Liver (tissue), 9 donors: ENCODE data around the gene SURF1. TPM values are rescaled to one million over a fixed set of nuclear protein-coding genes. Genes with fewer than 3 reads are reported as not detected.
"Not testable (repeated sequence)": the region's sequence is repeated elsewhere in the genome, so short reads cannot be mapped to it uniquely, and the experiment has no call there.

Experiments
- DNase-seq: peaks from one replicate; pipeline ENCODE4 v3.0.0-alpha.2; 2017; ENCODE audit warnings: low spot score
- H3K27ac ChIP-seq, 2 donors: one replicate each; pipeline ENCODE4 v1.7.0; 2013; ENCODE audit warnings: inconsistent platforms in 2 of 2, low read length in 2 of 2, control low read depth in 1 of 2, low read depth in 1 of 2, mild to moderate bottlenecking in 1 of 2
- H3K27me3 ChIP-seq, 4 donors: one replicate each; pipeline versions ENCODE4 v1.6.1 to v1.7.0; 2013; ENCODE audit warnings: low read length in 3 of 4, inconsistent platforms in 1 of 4, mild to moderate bottlenecking in 1 of 4, moderate library complexity in 1 of 4; ENCODE audit not compliant: control insufficient read depth in 4 of 4, insufficient read depth in 4 of 4
- H3K36me3 ChIP-seq, 4 donors: one replicate each; pipeline versions ENCODE4 v1.6.1 to v1.7.0; 2013; ENCODE audit warnings: low read length in 3 of 4, mild to moderate bottlenecking in 3 of 4, low read depth in 1 of 4, moderate library complexity in 1 of 4; ENCODE audit not compliant: control insufficient read depth in 4 of 4, insufficient read depth in 3 of 4
- H3K4me1 ChIP-seq, 4 donors: one replicate each; pipeline versions ENCODE4 v1.6.1 to v1.7.0; 2013; ENCODE audit warnings: low read length in 3 of 4, mild to moderate bottlenecking in 3 of 4, moderate library complexity in 1 of 4; ENCODE audit not compliant: control insufficient read depth in 4 of 4, insufficient read depth in 4 of 4
- H3K4me3 ChIP-seq, 3 donors: one replicate each; pipeline versions ENCODE4 v1.6.1 to v1.7.0; 2013; ENCODE audit warnings: low read length in 3 of 3, control low read depth in 1 of 3, low read depth in 1 of 3, mild to moderate bottlenecking in 1 of 3
- H3K9ac ChIP-seq, 2 donors: one replicate each; pipeline ENCODE4 v1.7.0; 2013; ENCODE audit warnings: low read length in 2 of 2, mild to moderate bottlenecking in 2 of 2, moderate library complexity in 2 of 2, control low read depth in 1 of 2, low read depth in 1 of 2
- H3K9me3 ChIP-seq, 4 donors: one replicate each; pipeline versions ENCODE4 v1.6.1 to v1.7.0; 2013; ENCODE audit warnings: low read length in 3 of 4; ENCODE audit not compliant: control insufficient read depth in 4 of 4
- CTCF ChIP-seq: fragments of 150-350 bp; IDR thresholded peaks from 2 replicates; pipeline ENCODE4 v1.5.1; 2017; ENCODE audit warnings: improper control_type of control experiment, low read depth, low read length; ENCODE audit not compliant: missing input control
- EGR1 ChIP-seq, 2 donors: IDR thresholded peaks; 2 replicates each; pipeline ENCODE4 v1.6.1; 2016 to 2018; ENCODE audit warnings: antibody characterized with exemption in 2 of 2, low read depth in 2 of 2
- FOXA1 ChIP-seq: IDR thresholded peaks from 2 replicates; pipeline ENCODE4 v1.6.1; 2016; ENCODE audit warnings: antibody characterized with exemption
- FOXA2 ChIP-seq: IDR thresholded peaks from 2 replicates; pipeline ENCODE4 v1.6.1; 2016; ENCODE audit warnings: antibody characterized with exemption
- GABPA ChIP-seq, 2 donors: IDR thresholded peaks in 1 of 2; conservative IDR thresholded peaks in 1 of 2; 2 replicates each; pipeline ENCODE4 v1.6.1; 2016; ENCODE audit warnings: antibody characterized with exemption in 2 of 2, mild to moderate bottlenecking in 1 of 2, moderate library complexity in 1 of 2
- HNF4A ChIP-seq, 2 donors: conservative IDR thresholded peaks; 2 replicates each; pipeline ENCODE4 v1.6.1; 2016; ENCODE audit warnings: antibody characterized with exemption in 2 of 2, mild to moderate bottlenecking in 2 of 2
- HNF4G ChIP-seq: IDR thresholded peaks from 2 replicates; pipeline ENCODE4 v1.6.1; 2016; ENCODE audit warnings: antibody characterized with exemption
- JUND ChIP-seq, 2 donors: IDR thresholded peaks; 2 replicates each; pipeline ENCODE4 v1.6.1; 2016; ENCODE audit warnings: antibody characterized with exemption in 2 of 2
- NR2F2 ChIP-seq: IDR thresholded peaks from 2 replicates; pipeline ENCODE4 v1.6.1; 2016; ENCODE audit warnings: antibody characterized with exemption
- RAD21 ChIP-seq, 2 donors: IDR thresholded peaks; 2 replicates each; pipeline ENCODE4 v1.6.1; 2016; ENCODE audit warnings: antibody characterized with exemption in 2 of 2, mild to moderate bottlenecking in 2 of 2
- REST ChIP-seq: IDR thresholded peaks from 2 replicates; pipeline ENCODE4 v1.6.1; 2016; ENCODE audit warnings: antibody characterized with exemption, mild to moderate bottlenecking
- RXRA ChIP-seq, 2 donors: IDR thresholded peaks; 2 replicates each; pipeline ENCODE4 v1.6.1; 2017 to 2018; ENCODE audit warnings: antibody characterized with exemption in 2 of 2, mild to moderate bottlenecking in 1 of 2
- SP1 ChIP-seq: IDR thresholded peaks from 2 replicates; pipeline ENCODE4 v1.6.1; 2018; ENCODE audit warnings: antibody characterized with exemption, mild to moderate bottlenecking
- YY1 ChIP-seq: IDR thresholded peaks from 2 replicates; pipeline ENCODE4 v1.6.1; 2016; ENCODE audit warnings: antibody characterized with exemption, mild to moderate bottlenecking
- ZBTB33 ChIP-seq: IDR thresholded peaks from 2 replicates; pipeline ENCODE4 v1.6.1; 2016; ENCODE audit warnings: antibody characterized with exemption
- WGBS: extraction: QIAGEN DNeasy Blood & Tissue Kit; methylation state at CpG from one replicate; pipeline ENCODE4 v1.1.7; 2013; 5-methylcytosine and 5-hydroxymethylcytosine counted together
- polyA plus RNA-seq, 2 donors: library from polyadenylated mRNA; stranded (reverse) in 1 of 2; unstranded in 1 of 2; fragments of 200-250 nt in 1 of 2; fragments of >200 nt in 1 of 2; fragmentation: Nextera tagmentation in 1 of 2; extraction: Ambion mirVana in 1 of 2; gene quantifications; one replicate each; pipeline versions ENCODE4 v1.2.1 to v1.2.3, GENCODE V29; 2013 to 2015
- total RNA-seq, 2 donors: library from RNA; depleted of rRNA; stranded (reverse); fragments of >200 nt; gene quantifications; one replicate each; pipeline ENCODE4 v1.2.3, GENCODE V29; 2014
- TF ChIP-seq, protein P1 (sequence below): IDR thresholded peaks from 2 replicates; pipeline ENCODE4 v1.6.1; 2016; ENCODE audit warnings: antibody characterized with exemption
- TF ChIP-seq, protein P2 (sequence below): IDR thresholded peaks from 2 replicates; pipeline ENCODE4 v1.6.1; 2016; ENCODE audit warnings: antibody characterized with exemption
- donor health status: healthy.
- donor health status: healthy.
- donor health status: healthy.
- donor health status: healthy.
- donor health status: healthy.

Gene SURF1
- total and polyA plus RNA-seq, 4 donors = 20.7 to 106 (median 50.5) TPM

DNA sequence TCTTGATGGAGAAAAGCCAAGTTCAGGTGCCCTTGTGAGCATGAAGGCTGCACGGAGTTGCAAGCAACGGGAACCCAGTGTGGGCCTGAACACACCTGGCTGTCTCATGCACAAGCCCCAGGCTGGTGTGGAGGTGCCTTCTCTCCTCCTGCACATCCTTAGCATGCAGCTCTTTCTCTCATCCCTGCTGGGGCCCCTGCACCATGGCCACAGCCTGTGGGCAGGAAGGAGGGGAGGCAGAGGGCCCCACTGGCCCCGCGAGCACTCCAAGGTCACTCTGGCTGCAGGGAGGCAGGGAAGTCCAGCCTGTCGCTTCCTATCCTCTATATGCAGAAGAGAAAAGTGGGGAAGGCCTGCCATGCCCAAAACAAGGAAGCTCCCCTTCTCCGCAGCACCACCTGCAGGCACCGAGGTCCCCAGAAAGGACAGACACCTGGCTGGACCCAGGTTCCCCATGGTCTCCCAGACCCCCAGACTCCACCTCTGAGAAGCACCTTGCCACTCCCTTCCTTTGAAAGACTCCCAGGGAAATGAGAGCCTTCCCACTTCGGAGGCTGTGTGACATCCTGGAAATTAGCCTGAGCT is 38.5 kb upstream of the SURF1 start (continued):
- no peak for TF ChIP-seq REST

DNA sequence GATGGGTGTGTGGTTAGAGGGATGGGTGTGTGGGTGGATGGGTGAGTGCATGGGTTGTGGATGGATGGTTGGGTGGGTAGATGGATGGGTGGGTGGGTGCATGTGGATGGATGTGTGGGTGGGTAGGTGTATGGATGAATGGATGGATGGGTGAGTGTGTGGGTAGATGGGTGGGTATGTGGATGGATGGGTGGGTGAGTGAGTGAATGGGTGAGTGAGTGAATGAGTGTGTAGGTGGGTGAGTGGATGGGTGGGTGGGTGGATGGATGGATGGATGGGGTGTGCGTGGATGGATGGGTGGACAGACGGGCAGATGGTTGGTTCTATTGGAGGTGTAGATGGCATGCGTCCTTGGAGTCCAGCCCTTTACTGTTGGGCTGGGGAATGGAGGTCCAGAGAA is 37.1 kb upstream of the SURF1 start:
- no peak overlapping the region for H3K4me3 ChIP-seq
- peaks cover 0 to 7% (median 0%) of the 10 kb centered on the region in 4 donors for H3K27me3 ChIP-seq
- WGBS = 93% methylated on average over 3 of the region's 3 CpGs
- DNase-seq = no peak
- no peak overlapping the region for H3K27ac ChIP-seq
- H3K9ac ChIP-seq = no peak overlapping the region
- no peaks in the 10 kb centered on the region for H3K36me3 ChIP-seq
- no peaks in the 10 kb centered on the region for H3K4me1 ChIP-seq
- TF ChIP-seq, protein P1, sequence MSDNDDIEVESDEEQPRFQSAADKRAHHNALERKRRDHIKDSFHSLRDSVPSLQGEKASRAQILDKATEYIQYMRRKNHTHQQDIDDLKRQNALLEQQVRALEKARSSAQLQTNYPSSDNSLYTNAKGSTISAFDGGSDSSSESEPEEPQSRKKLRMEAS = no peak
- no peak for TF ChIP-seq EGR1 (IDR thresholded peaks at IDR 0.05; ENCODE audit: low read depth in 2 of 2)
- TF ChIP-seq, protein P2, sequence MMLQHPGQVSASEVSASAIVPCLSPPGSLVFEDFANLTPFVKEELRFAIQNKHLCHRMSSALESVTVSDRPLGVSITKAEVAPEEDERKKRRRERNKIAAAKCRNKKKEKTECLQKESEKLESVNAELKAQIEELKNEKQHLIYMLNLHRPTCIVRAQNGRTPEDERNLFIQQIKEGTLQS = no peak
- TF ChIP-seq RAD21 (IDR thresholded peaks at IDR 0.05) = no peak
- no peak for TF ChIP-seq NR2F2
- TF ChIP-seq GABPA (IDR thresholded peaks at IDR 0.05 in 1 of 2, conservative IDR thresholded peaks at IDR 0.05 in 1 of 2) = no peak
- no peak for TF ChIP-seq HNF4A (conservative IDR thresholded peaks at IDR 0.05)
- no peak for TF ChIP-seq CTCF
- TF ChIP-seq FOXA2 = no peak
- no peak for TF ChIP-seq SP1
- TF ChIP-seq JUND (IDR thresholded peaks at IDR 0.05) = no peak
- no peak for TF ChIP-seq ZBTB33
- TF ChIP-seq FOXA1 = no peak
- no peak for TF ChIP-seq HNF4G
- no peak for TF ChIP-seq RXRA (IDR thresholded peaks at IDR 0.05)
- no peak for TF ChIP-seq YY1
- no peaks in the 10 kb centered on the region for H3K9me3 ChIP-seq

- not testable (repeated sequence) for H3K27me3 ChIP-seq, DNase-seq, H3K4me1 ChIP-seq, H3K9me3 ChIP-seq, H3K36me3 ChIP-seq, H3K4me3 ChIP-seq, H3K9ac ChIP-seq, H3K27ac ChIP-seq
- WGBS = 94% methylated on average over 3 of the region's 3 CpGs
Measured at GRCh38 chr9:133392308-133392707, 36.0 kb upstream of the SURF1 start.

- not testable (repeated sequence) for H3K4me1 ChIP-seq, H3K27me3 ChIP-seq, H3K36me3 ChIP-seq, H3K27ac ChIP-seq, H3K4me3 ChIP-seq, H3K9me3 ChIP-seq, DNase-seq, H3K9ac ChIP-seq
- WGBS = 28% methylated on average over 3 of the region's 4 CpGs
Measured at GRCh38 chr9:133391449-133391848, 35.2 kb upstream of the SURF1 start.
